Duodenal mucosa (tissue), 2 donors: ENCODE measurements around the gene FAM184A.
"Not testable (repeated sequence)": the region's sequence is repeated elsewhere in the genome, so short reads cannot be mapped to it uniquely, and the experiment has no call there.

Experiments used
- H3K27ac ChIP-seq: one replicate; pipeline ENCODE4 v1.7.0; 2013; ENCODE audit warnings: low read depth, low read length
- H3K27me3 ChIP-seq, 2 donors: one replicate each; pipeline ENCODE4 v1.7.0; 2013; ENCODE audit warnings: low read length in 2 of 2, control low read depth in 1 of 2; ENCODE audit not compliant: insufficient read depth in 2 of 2, control insufficient read depth in 1 of 2
- H3K36me3 ChIP-seq, 2 donors: one replicate each; pipeline ENCODE4 v1.7.0; 2013; ENCODE audit warnings: low read length in 2 of 2, control low read depth in 1 of 2; ENCODE audit not compliant: insufficient read depth in 2 of 2, control insufficient read depth in 1 of 2
- H3K4me1 ChIP-seq, 2 donors: one replicate each; pipeline ENCODE4 v1.7.0; 2013; ENCODE audit warnings: low read length in 2 of 2, control low read depth in 1 of 2; ENCODE audit not compliant: insufficient read depth in 2 of 2, control insufficient read depth in 1 of 2
- H3K4me3 ChIP-seq, 2 donors: one replicate each; pipeline ENCODE4 v1.7.0; 2013; ENCODE audit warnings: low read length in 2 of 2, low read depth in 1 of 2
- H3K9ac ChIP-seq, 2 donors: one replicate each; pipeline ENCODE4 v1.7.0; 2013; ENCODE audit warnings: low read length in 2 of 2, low read depth in 1 of 2
- H3K9me3 ChIP-seq, 2 donors: one replicate each; pipeline ENCODE4 v1.7.0; 2013; ENCODE audit warnings: low read length in 2 of 2, control low read depth in 1 of 2; ENCODE audit not compliant: control insufficient read depth in 1 of 2

Gene FAM184A

GRCh38 chr6:119022796-119023195 is 55.7 kb downstream of the FAM184A start:
- no peak overlapping the region for H3K4me3 ChIP-seq
- H3K27me3 ChIP-seq: no peaks in the 10 kb centered on the region
- H3K9me3 ChIP-seq: no peaks in the 10 kb centered on the region
- H3K4me1 ChIP-seq: no peaks in the 10 kb centered on the region
- no peak overlapping the region for H3K27ac ChIP-seq
- no peaks in the 10 kb centered on the region for H3K36me3 ChIP-seq
- no peak overlapping the region for H3K9ac ChIP-seq

- Histone ChIP-seq H3K27ac (no peak overlapping the region), H3K9ac (no peak overlapping the region), H3K4me3 (no peak overlapping the region), H3K9me3 (no peaks in the 10 kb centered on the region), H3K4me1 (no peaks in the 10 kb centered on the region), H3K36me3 (no peaks in the 10 kb centered on the region), H3K27me3 (no peaks in the 10 kb centered on the region)
Measured at GRCh38 chr6:119020597-119021561, 57.6 kb downstream of the FAM184A start.

DNA sequence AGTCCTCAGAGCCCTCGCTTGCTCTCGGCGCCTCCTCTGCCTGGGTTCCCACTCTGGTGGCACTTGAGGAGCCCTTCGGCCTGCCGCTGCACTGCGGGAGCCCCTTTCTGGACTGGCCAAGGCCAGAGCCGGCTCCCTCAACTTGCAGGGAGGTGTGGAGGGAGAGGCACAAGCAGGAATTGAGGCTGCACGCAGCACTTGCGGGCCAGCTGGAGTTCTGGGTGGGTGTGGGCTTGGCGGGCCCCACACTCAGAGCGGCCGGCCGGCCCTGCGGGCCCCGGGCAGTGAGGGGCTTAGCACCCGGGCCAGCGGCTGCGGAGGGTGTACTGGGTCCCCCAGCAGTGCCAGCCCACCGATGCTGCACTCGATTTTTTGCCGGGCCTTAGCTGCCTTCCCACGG is 63.3 kb downstream of the FAM184A start:
- not testable (repeated sequence) for H3K4me3 ChIP-seq, H3K9ac ChIP-seq, H3K9me3 ChIP-seq, H3K4me1 ChIP-seq, H3K36me3 ChIP-seq, H3K27me3 ChIP-seq, H3K27ac ChIP-seq

DNA sequence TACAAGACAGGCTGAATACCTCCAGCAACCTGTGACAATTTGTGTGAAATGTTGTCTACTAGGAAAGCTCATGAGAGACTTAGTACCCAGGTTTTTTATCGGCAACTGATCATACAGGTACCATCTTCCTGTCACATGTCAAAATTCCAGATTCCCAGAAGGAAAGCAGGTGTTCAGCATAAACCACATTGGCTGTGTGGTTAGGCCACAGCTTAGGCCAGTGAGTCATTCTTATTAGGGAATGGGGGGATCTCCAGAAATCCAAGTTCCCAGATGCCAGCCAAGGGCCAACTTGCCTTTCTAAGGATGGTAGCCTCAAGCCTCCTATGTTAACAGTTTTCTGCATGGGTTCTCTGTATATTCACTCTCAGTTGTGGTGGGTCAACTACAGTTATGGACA is 65.9 kb downstream of the FAM184A start:
- Histone ChIP-seq H3K9ac (no peak overlapping the region), H3K27me3 (no peaks in the 10 kb centered on the region), H3K36me3 (no peaks in the 10 kb centered on the region), H3K4me3 (no peak overlapping the region), H3K4me1 (no peaks in the 10 kb centered on the region), H3K9me3 (peaks cover 0 to 4% of the 10 kb centered on the region in 2 donors), H3K27ac (no peak overlapping the region)

DNA sequence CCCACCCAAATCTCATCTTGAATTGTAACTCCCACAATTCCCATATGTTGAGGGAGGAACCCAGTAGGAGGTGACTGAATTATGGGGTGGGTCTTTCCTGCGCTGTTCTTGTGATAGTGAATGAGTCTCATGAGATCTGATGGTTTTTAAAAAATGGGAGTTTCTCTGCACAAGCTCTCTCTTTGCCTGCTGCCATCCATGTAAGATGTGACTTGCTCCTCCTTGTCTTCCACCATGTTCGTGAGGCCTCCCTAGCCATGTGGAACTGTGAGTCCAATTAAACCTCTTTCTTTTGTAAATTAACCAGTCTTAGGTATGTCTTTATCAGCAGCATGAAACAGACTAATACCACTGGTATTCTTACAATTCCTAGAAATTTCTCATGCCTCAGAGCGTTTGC is 69.2 kb downstream of the FAM184A start:
- not testable (repeated sequence) for H3K9me3 ChIP-seq, H3K9ac ChIP-seq, H3K36me3 ChIP-seq, H3K4me1 ChIP-seq, H3K4me3 ChIP-seq, H3K27me3 ChIP-seq, H3K27ac ChIP-seq

DNA sequence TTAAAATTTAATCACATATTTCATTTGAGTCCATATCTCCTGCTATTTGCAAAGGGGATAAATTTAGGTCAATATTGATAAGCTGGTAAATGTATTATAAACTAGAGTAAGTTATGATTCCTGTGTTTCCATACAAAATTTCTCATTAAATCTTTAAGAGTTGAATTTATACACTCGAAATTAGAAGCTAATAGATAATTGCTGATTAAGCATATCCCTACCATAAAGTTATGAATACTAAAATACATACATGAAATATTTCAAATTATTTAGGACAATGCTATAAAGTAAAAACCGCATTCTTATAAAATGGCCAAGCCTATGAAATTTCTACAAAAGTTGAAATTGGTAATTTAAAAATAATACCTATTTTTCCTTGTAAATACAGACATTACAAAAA is 71.5 kb downstream of the FAM184A start:
- no peak overlapping the region for H3K9ac ChIP-seq
- no peaks in the 10 kb centered on the region for H3K4me1 ChIP-seq
- H3K4me3 ChIP-seq: no peak overlapping the region
- peaks cover 0 to 4% of the 10 kb centered on the region in 2 donors for H3K9me3 ChIP-seq
- H3K27ac ChIP-seq: no peak overlapping the region
- H3K27me3 ChIP-seq: no peaks in the 10 kb centered on the region
- no peaks in the 10 kb centered on the region for H3K36me3 ChIP-seq

DNA sequence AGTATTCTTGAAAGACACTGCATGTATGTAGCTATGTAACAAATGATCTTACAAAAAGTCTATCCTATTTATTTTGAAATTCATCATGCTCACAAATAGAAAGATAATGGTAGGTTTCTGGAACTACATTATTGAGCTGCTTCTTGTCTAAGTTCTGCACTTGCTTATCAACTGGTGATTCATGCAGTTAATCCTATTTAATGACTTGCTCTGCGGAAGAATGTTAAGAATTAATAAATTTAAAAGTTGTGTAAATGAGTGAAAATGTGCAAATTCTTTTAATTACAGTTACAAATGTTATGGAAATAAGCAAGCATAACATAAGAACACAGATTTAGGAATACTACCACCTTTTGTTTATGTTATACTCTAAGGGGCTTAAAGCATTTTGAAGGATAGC is 76.4 kb downstream of the FAM184A start:
- no peak overlapping the region for H3K4me3 ChIP-seq
- H3K4me1 ChIP-seq: peaks cover 4 to 19% of the 10 kb centered on the region in 2 donors
- no peak overlapping the region for H3K27ac ChIP-seq
- no peak overlapping the region for H3K9ac ChIP-seq
- no peaks in the 10 kb centered on the region for H3K27me3 ChIP-seq
- no peaks in the 10 kb centered on the region for H3K36me3 ChIP-seq
- H3K9me3 ChIP-seq: no peaks in the 10 kb centered on the region

GRCh38 chr6:118999494-119000040 is 78.9 kb downstream of the FAM184A start:
- Histone ChIP-seq H3K27me3 (no peaks in the 10 kb centered on the region), H3K36me3 (no peaks in the 10 kb centered on the region), H3K4me1 (peaks cover 4 to 19% of the 10 kb centered on the region in 2 donors), H3K9me3 (no peaks in the 10 kb centered on the region), H3K9ac (no peak overlapping the region), H3K27ac (no peak overlapping the region), H3K4me3 (peak overlapping the region in 1 of 2 donors; percentile 17)

GRCh38 chr6:118997426-118997825 is 81.0 kb downstream of the FAM184A start:
- not testable (repeated sequence) for H3K36me3 ChIP-seq, H3K27ac ChIP-seq, H3K4me3 ChIP-seq, H3K9ac ChIP-seq, H3K9me3 ChIP-seq, H3K27me3 ChIP-seq
- peaks cover 4 to 29% of the 10 kb centered on the region in 2 donors for H3K4me1 ChIP-seq

DNA sequence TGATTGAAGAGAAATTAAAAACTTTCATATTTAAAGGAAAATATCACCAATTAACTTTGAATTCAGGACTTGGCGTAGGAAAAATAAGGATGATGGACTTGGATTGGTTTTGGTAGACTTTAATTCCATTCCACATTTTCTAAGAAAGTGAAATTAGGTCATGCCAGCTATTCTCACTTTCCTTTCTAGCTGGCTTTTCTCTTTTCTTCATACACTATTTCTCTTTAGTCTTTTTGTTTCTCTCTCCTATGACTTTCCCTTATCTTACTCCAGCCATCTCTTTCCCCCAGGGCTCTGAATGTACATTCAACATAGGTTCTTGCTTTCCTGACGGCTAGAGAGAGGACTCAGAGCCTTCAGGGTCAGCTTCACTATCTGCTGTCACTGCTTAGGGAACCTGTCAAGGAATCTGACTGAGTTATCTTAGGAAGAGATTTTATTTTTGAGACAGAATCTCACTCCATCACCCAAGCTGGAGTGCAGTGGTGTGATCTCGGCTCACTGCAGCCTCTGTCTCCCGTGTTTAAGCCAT is 82.1 kb downstream of the FAM184A start:
- peaks cover 4 to 29% of the 10 kb centered on the region in 2 donors for H3K4me1 ChIP-seq

More for the DNA sequence above, 82.1 kb downstream of the FAM184A start:
- Histone ChIP-seq H3K36me3 (no peaks in the 10 kb centered on the region), H3K27ac (no peak overlapping the region), H3K9ac (no peak overlapping the region), H3K27me3 (no peaks in the 10 kb centered on the region), H3K9me3 (no peaks in the 10 kb centered on the region), H3K4me3 (no peak overlapping the region)
